OCI-LY3 (cell line): ENCODE measurements around the gene PSMD11.

Source experiments
- H2AFZ ChIP-seq: fragments of 200-600, 300-600 bp; shearing (Covaris generic); 2 replicates; pipeline ENCODE4 v1.6.0; 2014; ENCODE audit warnings: antibody characterized with exemption, low read depth, low read length
- H3K27ac ChIP-seq: fragments of 200-600, 300-600 bp; sonication (generic); 2 replicates; pipeline ENCODE4 v1.5.1; 2014; ENCODE audit warnings: mild to moderate bottlenecking, low read length, moderate library complexity, mixed read lengths
- H3K27me3 ChIP-seq: fragments of 200-600, 300-600 bp; sonication (generic); 2 replicates; pipeline ENCODE4 v1.6.1; 2014; ENCODE audit warnings: low read depth, low read length, mixed read lengths
- H3K36me3 ChIP-seq: fragments of 200-600, 300-600 bp; sonication (generic); replicated peaks from 2 replicates; pipeline ENCODE3; 2014; ENCODE audit warnings: low read depth, low read length, mixed read lengths
- H3K4me1 ChIP-seq: fragments of 300-600, 200-600 bp; sonication (generic); 2 replicates; pipeline ENCODE4 v1.6.1; 2014; ENCODE audit warnings: low read length, mixed read lengths
- H3K4me2 ChIP-seq: fragments of 200-600, 300-600 bp; sonication (generic); 2 replicates; pipeline ENCODE4 v1.6.1; 2014; ENCODE audit warnings: low read length, mixed read lengths
- H3K4me3 ChIP-seq: fragments of 300-600, 200-600 bp; sonication (generic); 2 replicates; pipeline ENCODE4 v1.5.1; 2014; ENCODE audit warnings: antibody characterized with exemption, mild to moderate bottlenecking, low read length, moderate library complexity
- H3K79me2 ChIP-seq: fragments of 300-600, 200-600 bp; shearing (Covaris generic); 2 replicates; pipeline ENCODE4 v1.6.1; 2014; ENCODE audit warnings: mild to moderate bottlenecking, low read length, mixed read lengths
- H3K9ac ChIP-seq: fragments of 300-600, 200-600 bp; shearing (Covaris generic); 2 replicates; pipeline ENCODE4 v1.6.0; 2014; ENCODE audit warnings: mild to moderate bottlenecking, low read length, moderate library complexity
- H3K9me3 ChIP-seq: fragments of 200-600, 300-600 bp; shearing (Covaris generic); 2 replicates; pipeline ENCODE4 v1.6.1; 2014; ENCODE audit warnings: low read length, mixed read lengths; ENCODE audit not compliant: insufficient read depth
- H4K20me1 ChIP-seq: fragments of 200-600, 300-600 bp; sonication (generic); 2 replicates; pipeline ENCODE4 v1.6.1; 2016; ENCODE audit warnings: low read length, mixed read lengths; ENCODE audit not compliant: insufficient read depth
- CTCF ChIP-seq: fragments of 200-600, 300-600 bp; sonication (generic); IDR thresholded peaks from 2 replicates; pipeline ENCODE4 v1.5.1; 2014; ENCODE audit warnings: antibody characterized with exemption, low read length, low read depth
- EZH2phosphoT487 ChIP-seq: fragments of 200-600 bp; shearing (Covaris generic); IDR thresholded peaks from 2 replicates; pipeline ENCODE4 v1.6.1; 2018; ENCODE audit warnings: antibody characterized with exemption, mixed run types, low read depth

Gene PSMD11

GRCh38 chr17:32443827-32444300 lies 446 bp upstream of the PSMD11 start:
- H3K4me3 ChIP-seq = peak overlapping the region; percentile 93
- TF ChIP-seq EZH2phosphoT487 (no peak), CTCF (peak; percentile 84)
- peak overlapping the region; percentile 41 for H3K9ac ChIP-seq

GRCh38 chr17:32445074-32445415 lies 735 bp downstream of the PSMD11 start:
- H3K4me2 ChIP-seq = peak overlapping the region; percentile 95
- H3K9me3 ChIP-seq = no peaks in the 10 kb centered on the region
- peaks cover 13% of the 10 kb centered on the region for H3K4me1 ChIP-seq
- peak overlapping the region; percentile 86 for H3K9ac ChIP-seq
- peaks cover 14% of the 10 kb centered on the region for H3K27me3 ChIP-seq
- peak overlapping the region; percentile 93 for H3K4me3 ChIP-seq
- H3K36me3 ChIP-seq = peaks cover 21% of the 10 kb centered on the region
- TF ChIP-seq EZH2phosphoT487 = no peak
- no peak for TF ChIP-seq CTCF
- H3K27ac ChIP-seq = peak overlapping the region; percentile 48
- peaks cover 57% of the 10 kb centered on the region for H3K79me2 ChIP-seq
- H4K20me1 ChIP-seq = peaks cover 12% of the 10 kb centered on the region
- no peak overlapping the region for H2AFZ ChIP-seq

More at GRCh38 chr17:32443827-32444300, 446 bp upstream of the PSMD11 start:
- Histone ChIP-seq H3K27ac (no peak overlapping the region), H3K4me2 (peak overlapping the region; percentile 80), H3K9me3 (no peaks in the 10 kb centered on the region), H4K20me1 (peaks cover 12% of the 10 kb centered on the region), H3K27me3 (peaks cover 14% of the 10 kb centered on the region), H3K4me1 (peaks cover 13% of the 10 kb centered on the region), H3K36me3 (peaks cover 13% of the 10 kb centered on the region), H3K79me2 (peaks cover 45% of the 10 kb centered on the region), H2AFZ (peak overlapping the region; percentile 83)

GRCh38 chr17:32445497-32445896 lies 1.2 kb downstream of the PSMD11 start:
- Histone ChIP-seq H4K20me1 (peaks cover 12% of the 10 kb centered on the region), H3K36me3 (peaks cover 23% of the 10 kb centered on the region), H2AFZ (no peak overlapping the region), H3K9me3 (no peaks in the 10 kb centered on the region), H3K79me2 (peaks cover 61% of the 10 kb centered on the region), H3K4me2 (peak overlapping the region; percentile 95), H3K27me3 (peaks cover 14% of the 10 kb centered on the region), H3K9ac (peak overlapping the region; percentile 86), H3K27ac (no peak overlapping the region), H3K4me1 (peaks cover 13% of the 10 kb centered on the region), H3K4me3 (peak overlapping the region; percentile 93)
- no peak for TF ChIP-seq EZH2phosphoT487

GRCh38 chr17:32445971-32446370 lies 1.7 kb downstream of the PSMD11 start:
- peak overlapping the region; percentile 95 for H3K4me2 ChIP-seq
- H4K20me1 ChIP-seq = peaks cover 12% of the 10 kb centered on the region
- peaks cover 14% of the 10 kb centered on the region for H3K27me3 ChIP-seq
- peaks cover 13% of the 10 kb centered on the region for H3K4me1 ChIP-seq
- peaks cover 28% of the 10 kb centered on the region for H3K36me3 ChIP-seq
- H3K9ac ChIP-seq = peak overlapping the region; percentile 86; the same call in 1 of the 2 replicates
- H3K4me3 ChIP-seq = peak overlapping the region; percentile 93
- no peaks in the 10 kb centered on the region for H3K9me3 ChIP-seq
- H2AFZ ChIP-seq = no peak overlapping the region
- H3K27ac ChIP-seq = no peak overlapping the region
- peaks cover 65% of the 10 kb centered on the region for H3K79me2 ChIP-seq
- TF ChIP-seq EZH2phosphoT487 (no peak), CTCF (no peak)
